SK-N-SH treated with all-trans-retinoic acid at 6 μM for 48 hours (cell line): Measurements from ENCODE around the gene FGGY.

ENCODE experiments used
- BACH2 ChIP-seq: fragments of 250-450 bp; sonication (Bioruptor Pico); IDR thresholded peaks from 2 replicates; pipeline ENCODE4 v1.9.0; 2021; ENCODE audit warnings: mild to moderate bottlenecking, borderline replicate concordance
- ESRRG ChIP-seq: fragments of 250-450 bp; sonication (Bioruptor Pico); IDR thresholded peaks from 2 replicates; pipeline ENCODE4 v1.6.1; 2021; ENCODE audit warnings: mild to moderate bottlenecking
- GLIS3 ChIP-seq: fragments of 250-450 bp; sonication (Bioruptor Pico); IDR thresholded peaks from 2 replicates; pipeline ENCODE4 v1.5.0; 2020; ENCODE audit warnings: mild to moderate bottlenecking, moderate library complexity
- RARB ChIP-seq: fragments of 250-450 bp; sonication (Bioruptor Pico); IDR thresholded peaks from 2 replicates; pipeline ENCODE4 v1.8.0; 2021; ENCODE audit warnings: mild to moderate bottlenecking, moderate library complexity
- TOX ChIP-seq: fragments of 250-450 bp; sonication (Bioruptor Pico); IDR thresholded peaks from 2 replicates; pipeline ENCODE4 v1.8.0; 2021; ENCODE audit warnings: mild to moderate bottlenecking, moderate library complexity, borderline replicate concordance
- ZFP3 ChIP-seq: fragments of 250-450 bp; sonication (Bioruptor Pico); IDR thresholded peaks from 2 replicates; pipeline ENCODE4 v1.5.0; 2020; ENCODE audit warnings: mild to moderate bottlenecking, moderate library complexity
- ZFP30 ChIP-seq: fragments of 450-650 bp; formaldehyde crosslinking; IDR thresholded peaks from 2 replicates; pipeline ENCODE4 v1.5.0; 2022; ENCODE audit warnings: mild to moderate bottlenecking, moderate library complexity
- ZNF8 ChIP-seq: fragments of 450-650 bp; formaldehyde crosslinking; IDR thresholded peaks from 2 replicates; pipeline ENCODE4 v1.5.0; 2020; ENCODE audit warnings: mild to moderate bottlenecking, moderate library complexity
- TF ChIP-seq, protein P1 (sequence below): fragments of 250-450 bp; sonication (Bioruptor Pico); IDR thresholded peaks from 2 replicates; pipeline ENCODE4 v1.8.0; 2020; ENCODE audit warnings: mild to moderate bottlenecking, moderate library complexity, borderline replicate concordance
- TF ChIP-seq, protein P2 (sequence below): fragments of 250-450 bp; sonication (Bioruptor Pico); IDR thresholded peaks from 2 replicates; pipeline ENCODE4 v1.5.1; 2020; ENCODE audit warnings: low read depth, mild to moderate bottlenecking, moderate library complexity

DNA sequence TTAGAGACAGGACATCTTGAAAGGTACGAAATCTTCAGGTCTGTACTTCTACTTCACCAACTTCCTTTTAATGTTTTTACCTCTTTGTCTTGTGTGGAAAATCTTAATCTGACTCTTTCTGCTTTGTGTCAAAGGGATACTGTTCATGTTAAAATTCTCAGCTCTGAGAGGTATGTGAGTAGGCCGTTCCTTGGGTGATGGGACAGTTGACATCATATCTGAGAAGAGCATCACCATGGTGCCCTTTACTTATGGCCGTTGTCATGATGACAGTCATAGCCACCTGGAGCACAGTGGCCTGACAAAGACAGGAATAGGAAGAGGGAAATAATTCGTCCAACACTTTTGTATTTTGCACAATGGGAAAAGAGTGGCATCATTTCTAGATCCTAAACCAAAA, 145.6 kb downstream of the FGGY start:
- TF ChIP-seq GLIS3 (CRISPR knock-in tag) (no peak), TOX (CRISPR knock-in tag) (no peak), ZFP30 (CRISPR knock-in tag) (no peak), ZFP3 (CRISPR knock-in tag) (no peak), BACH2 (CRISPR knock-in tag) (no peak), ESRRG (no peak), RARB (CRISPR knock-in tag) (no peak), ZNF8 (CRISPR knock-in tag) (no peak)
- TF ChIP-seq, protein P1, sequence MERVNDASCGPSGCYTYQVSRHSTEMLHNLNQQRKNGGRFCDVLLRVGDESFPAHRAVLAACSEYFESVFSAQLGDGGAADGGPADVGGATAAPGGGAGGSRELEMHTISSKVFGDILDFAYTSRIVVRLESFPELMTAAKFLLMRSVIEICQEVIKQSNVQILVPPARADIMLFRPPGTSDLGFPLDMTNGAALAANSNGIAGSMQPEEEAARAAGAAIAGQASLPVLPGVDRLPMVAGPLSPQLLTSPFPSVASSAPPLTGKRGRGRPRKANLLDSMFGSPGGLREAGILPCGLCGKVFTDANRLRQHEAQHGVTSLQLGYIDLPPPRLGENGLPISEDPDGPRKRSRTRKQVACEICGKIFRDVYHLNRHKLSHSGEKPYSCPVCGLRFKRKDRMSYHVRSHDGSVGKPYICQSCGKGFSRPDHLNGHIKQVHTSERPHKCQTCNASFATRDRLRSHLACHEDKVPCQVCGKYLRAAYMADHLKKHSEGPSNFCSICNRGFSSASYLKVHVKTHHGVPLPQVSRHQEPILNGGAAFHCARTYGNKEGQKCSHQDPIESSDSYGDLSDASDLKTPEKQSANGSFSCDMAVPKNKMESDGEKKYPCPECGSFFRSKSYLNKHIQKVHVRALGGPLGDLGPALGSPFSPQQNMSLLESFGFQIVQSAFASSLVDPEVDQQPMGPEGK (CRISPR knock-in tag) = no peak
- TF ChIP-seq, protein P2, sequence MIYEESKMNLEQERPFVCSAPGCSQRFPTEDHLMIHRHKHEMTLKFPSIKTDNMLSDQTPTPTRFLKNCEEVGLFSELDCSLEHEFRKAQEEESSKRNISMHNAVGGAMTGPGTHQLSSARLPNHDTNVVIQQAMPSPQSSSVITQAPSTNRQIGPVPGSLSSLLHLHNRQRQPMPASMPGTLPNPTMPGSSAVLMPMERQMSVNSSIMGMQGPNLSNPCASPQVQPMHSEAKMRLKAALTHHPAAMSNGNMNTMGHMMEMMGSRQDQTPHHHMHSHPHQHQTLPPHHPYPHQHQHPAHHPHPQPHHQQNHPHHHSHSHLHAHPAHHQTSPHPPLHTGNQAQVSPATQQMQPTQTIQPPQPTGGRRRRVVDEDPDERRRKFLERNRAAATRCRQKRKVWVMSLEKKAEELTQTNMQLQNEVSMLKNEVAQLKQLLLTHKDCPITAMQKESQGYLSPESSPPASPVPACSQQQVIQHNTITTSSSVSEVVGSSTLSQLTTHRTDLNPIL (CRISPR knock-in tag) = no peak
